HL-60 (cell line): ENCODE measurements around the gene HLA-DPB1.

Experiments used
- CTCF ChIP-seq: IDR thresholded peaks from one replicate; pipeline ENCODE4 v1.5.1; 2011; ENCODE audit warnings: low read length, control low read depth, inconsistent platforms; ENCODE audit not compliant: insufficient read depth
- POLR2AphosphoS5 ChIP-seq: IDR thresholded peaks from 2 replicates; pipeline ENCODE4 v1.6.1; 2012; ENCODE audit warnings: low read depth
- REST ChIP-seq: IDR thresholded peaks from 2 replicates; pipeline ENCODE4 v1.6.1; 2012; ENCODE audit warnings: low read depth; ENCODE audit not compliant: insufficient replicate concordance
- SPI1 ChIP-seq: IDR thresholded peaks from 2 replicates; pipeline ENCODE4 v1.6.1; 2012; ENCODE audit warnings: low read depth, mild to moderate bottlenecking, borderline replicate concordance

- TF ChIP-seq CTCF (no peak), POLR2AphosphoS5 (no peak), SPI1 (no peak), REST (no peak)
Measured at GRCh38 chr6:33107641-33108040, 31.9 kb downstream of the HLA-DPB1 start.
